Measurements from ENCODE around the gene COG1.

GRCh38 chr17:73228748-73229236, 35.9 kb downstream of the COG1 start:
- TF ChIP-seq CTCF (IDR thresholded peaks at IDR 0.05) (no peak), POLR2AphosphoS5 (IDR thresholded peaks at IDR 0.05; ENCODE audit: low read depth, low read length) (no peak)

Measured in Panc1 (cell line).